NCI-H1694 treated with DMSO at 0.1 percent for 48 hours (cell line): ENCODE measurements around the gene STARD6.
A peak's percentile ranks its signal among the peaks of the same experiment; 100 is the strongest.
"Not testable (repeated sequence)": the region's sequence is repeated elsewhere in the genome, so short reads cannot be mapped to it uniquely, and the experiment has no call there.

Experiments
- DNase-seq: peaks from one replicate; lab custom pipeline; 2025; lab: John Stamatoyannopoulos, UW

STARD6 gene, protein sequence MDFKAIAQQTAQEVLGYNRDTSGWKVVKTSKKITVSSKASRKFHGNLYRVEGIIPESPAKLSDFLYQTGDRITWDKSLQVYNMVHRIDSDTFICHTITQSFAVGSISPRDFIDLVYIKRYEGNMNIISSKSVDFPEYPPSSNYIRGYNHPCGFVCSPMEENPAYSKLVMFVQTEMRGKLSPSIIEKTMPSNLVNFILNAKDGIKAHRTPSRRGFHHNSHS

DNA sequence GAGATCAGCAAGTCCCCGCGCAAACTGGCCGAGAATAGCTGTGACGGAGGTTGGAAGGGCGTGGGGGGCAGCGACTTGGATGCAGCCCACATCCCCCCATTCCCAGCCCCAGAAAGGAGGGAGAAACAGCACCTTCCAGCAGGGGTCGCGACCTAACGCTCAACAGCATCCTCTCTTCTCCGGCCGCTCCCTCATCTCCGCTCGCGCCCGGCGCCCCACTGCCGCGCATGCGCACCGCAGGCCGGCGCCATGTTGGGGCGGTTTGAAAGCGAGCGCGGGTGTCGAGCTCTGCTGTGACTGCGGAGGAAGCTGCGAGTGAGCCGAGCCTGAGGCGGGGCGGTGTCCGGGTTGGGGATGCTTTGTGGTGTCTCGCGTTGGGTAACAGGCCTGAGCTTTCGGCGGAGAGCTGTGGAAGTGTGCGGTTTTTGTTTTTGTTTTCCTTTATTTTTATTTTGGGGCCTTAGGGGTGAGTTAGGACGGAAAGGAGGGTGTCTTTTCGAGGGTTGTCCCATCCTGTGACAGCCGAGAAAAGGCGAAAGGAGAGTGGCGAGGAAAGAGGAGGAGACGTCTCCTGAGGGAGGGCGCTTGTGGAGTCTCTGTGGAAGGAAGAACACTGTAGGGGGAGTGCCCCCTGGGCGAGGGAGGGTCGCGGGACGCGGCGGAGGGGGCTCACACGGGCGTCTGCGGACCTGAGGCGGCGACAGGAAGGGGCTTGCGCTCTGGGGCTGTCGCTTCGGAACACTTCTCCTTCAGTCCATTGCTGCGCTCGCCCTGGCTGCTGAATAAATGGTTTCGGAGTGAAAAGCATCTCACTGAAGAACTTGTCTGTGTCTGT is at the start of gene STARD6, which contains the start of gene C18orf54:
TSS of gene STARD6 (minus strand) at position 199 of the 835 bp plus-strand sequence. CDS start 3,285 bp downstream, outside the sequence.
TSS of gene C18orf54 (plus strand) at position 247 of the 835 bp plus-strand sequence. CDS start 2,667 bp downstream, outside the sequence.
- peak; percentile 77 for DNase-seq

DNA sequence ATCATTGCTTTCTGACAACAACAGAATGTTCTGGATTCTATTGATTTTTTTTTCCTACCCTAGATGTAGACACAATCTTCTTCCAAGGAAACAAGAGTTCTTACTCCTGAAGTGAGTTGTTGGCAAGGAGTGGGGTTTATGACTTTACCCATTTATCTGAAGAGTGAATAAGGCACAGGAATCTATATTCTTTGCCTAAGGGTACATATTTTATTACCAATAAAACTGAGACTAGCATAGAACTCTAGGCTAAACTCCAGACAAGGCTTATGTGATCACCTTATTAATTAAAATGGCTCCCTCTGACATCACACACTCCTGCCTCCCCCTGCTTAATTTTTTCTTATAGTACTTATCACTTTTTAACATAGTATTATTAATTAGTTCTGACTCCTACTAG is 47.6 kb upstream of the STARD6 start:
- no peak for DNase-seq

DNA sequence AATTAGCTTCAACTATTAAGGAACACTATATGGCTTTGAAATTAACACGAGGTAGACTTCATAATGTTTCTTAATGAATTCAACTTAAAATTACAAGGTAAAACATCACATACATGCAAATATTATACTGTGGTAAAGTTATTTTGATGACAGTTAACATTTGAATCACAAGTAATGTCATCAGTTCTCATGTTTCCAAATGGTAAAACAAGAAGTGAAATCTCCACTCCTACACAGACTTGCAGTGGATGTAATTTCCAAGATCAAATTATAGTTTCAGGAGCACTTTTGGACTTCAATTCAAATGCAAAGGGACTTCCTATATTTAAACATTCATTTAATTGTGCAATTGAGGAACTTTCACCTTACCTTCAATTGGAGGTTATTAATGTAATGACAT is 39.1 kb upstream of the STARD6 start:
- DNase-seq, result no peak

DNA sequence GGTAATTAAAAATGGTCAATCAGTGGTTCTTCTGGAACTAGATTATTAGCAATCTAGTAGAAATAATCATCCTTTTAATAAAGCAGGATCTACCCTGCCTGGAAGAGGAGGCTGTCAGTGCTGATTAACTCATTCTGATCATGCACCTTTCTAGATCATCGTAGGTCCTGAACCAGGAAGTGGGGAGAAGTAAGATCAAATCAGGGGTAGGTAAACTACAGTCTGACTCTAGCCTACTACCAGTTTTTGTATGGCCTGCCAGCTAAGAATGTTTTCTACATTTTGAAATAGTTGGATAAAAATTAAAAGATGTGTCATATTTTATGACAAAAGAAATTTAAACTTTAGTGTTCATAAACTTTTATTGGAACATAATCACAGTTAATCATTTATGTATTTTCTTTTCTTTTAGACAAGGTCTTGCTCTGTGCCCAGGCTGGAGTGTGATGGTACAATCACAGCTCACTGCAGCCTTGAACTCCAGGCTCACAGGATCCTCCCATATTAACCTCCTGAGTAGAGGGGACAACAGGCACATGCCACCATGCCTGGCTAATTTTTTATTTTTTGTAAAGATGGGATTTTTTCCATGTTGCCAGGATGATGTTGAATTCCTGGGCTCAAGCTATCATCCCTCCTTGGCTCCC is 36.1 kb upstream of the STARD6 start:
- DNase-seq, result no peak

DNA sequence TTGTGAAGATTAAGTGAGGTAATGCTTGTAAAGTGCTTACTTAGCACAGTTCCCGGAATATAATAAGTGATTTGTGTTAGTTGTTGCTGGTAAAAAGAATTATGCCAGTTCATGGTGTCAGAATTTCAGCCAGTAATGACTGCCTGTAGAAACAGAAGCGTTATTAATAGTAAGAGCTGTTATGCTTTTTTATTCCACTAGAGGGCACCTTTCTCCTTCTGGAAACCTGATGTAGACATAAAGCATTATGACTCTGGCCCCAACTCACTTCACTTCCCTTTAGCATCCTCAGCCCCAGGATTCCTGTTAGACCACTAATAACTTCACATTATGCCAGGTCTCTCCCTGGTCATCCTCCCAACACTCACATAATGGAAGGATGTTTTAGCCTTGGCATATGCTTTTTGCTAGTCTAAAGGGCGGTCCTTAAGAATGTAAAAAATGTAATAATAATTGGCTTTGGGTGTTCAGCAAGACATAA is 34.9 kb upstream of the STARD6 start:
- DNase-seq, result peak; percentile 58

DNA sequence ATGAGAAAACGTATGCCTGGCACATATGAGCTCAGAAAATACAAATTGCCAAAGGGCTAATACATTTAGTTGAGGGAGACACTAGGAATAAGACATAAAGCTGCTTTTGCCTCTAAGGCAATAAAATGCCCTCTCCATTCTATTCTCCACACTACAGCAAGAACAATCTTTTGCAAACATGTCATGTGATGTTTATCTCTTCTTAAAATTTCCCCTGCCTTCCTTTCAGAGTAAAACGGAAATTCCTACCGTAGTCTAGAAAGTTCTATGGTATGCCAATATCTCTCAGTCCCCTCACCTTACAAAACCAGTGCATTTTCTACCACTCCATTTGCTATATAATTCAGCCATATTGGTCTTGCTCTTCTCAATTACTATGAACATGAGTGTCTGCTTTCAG is 33.2 kb upstream of the STARD6 start:
- DNase-seq, result no peak

DNA sequence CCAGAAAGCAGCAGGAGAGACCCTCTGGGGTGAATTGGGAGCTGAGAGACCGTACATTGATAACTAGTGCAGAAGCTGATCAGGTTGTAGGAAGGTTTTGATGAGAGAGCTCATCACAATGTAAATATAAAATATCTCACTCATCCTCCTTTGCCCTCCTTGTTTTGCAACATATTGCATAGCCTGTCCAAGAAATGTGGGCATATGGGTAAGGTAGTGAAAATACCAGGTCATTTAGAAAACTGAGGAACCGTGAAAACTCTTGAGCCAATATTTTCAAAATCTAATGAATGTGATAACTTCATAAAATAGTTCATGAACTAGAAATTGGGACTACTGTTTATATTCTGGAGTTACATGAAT is 31.5 kb upstream of the STARD6 start:
- DNase-seq, result no peak

DNA sequence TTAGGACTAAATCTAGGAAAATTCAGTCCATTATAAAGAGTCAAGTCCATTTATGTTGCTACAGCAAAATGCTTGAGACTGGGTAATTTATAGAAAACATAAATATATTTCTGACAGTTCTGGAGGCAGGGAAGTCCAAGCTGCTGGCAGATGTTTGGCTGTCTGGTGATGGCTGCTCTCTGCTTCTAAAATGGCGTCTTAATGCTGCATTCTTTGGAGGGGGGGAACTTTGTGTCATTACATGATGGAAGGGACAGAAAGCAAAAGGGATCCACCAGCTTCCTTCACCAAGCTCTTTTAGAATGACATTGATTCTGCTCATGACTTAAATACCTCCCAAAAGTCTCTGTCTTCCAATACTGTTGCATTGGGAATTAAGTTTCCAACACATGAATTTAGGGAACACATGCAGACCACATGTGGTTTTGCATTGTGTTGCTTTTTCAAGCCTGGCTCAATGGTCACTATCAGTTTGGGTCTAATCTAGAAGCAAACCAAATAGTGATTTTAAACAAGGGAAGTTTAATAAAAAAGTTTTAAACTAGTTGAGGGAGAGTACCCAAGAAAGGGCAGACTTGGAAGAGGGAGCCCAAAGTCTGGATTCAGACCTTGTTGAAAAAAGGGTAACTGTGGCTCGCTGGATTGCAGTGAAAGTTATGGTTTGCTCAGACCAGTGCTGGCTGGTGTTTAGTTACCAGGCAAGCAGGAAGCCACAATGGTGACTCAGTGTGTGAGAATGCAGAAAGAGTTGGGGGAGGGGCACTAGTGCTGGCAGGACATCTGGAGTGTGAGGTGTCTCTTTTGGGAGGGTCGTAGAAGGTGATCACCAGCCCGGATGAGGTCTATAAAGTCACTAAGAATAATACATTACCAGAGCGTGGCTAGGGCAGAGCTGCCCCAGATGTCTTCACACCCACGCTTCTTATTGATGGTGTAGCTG is 30.8 kb upstream of the STARD6 start:
- no peak for DNase-seq

DNA sequence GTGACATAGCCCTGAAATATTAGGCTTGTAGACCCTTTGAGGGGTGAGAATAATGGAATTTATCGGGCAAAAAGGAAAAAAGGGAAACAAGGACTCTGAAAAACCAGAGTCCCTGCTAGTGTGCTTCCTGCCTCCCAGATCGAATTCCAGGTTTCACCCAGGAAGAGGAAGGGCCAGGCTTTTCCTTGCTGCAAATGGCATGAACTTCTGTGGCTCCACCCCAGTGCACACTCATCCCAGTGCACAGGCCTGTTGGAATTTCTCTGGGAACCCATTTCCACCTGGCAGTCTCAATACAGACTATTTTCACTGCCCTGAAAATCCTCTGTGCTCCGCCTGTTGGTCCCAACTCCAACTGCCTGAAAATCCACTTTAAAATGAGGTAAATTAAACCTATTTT is 30.0 kb upstream of the STARD6 start:
- no peak for DNase-seq

DNA sequence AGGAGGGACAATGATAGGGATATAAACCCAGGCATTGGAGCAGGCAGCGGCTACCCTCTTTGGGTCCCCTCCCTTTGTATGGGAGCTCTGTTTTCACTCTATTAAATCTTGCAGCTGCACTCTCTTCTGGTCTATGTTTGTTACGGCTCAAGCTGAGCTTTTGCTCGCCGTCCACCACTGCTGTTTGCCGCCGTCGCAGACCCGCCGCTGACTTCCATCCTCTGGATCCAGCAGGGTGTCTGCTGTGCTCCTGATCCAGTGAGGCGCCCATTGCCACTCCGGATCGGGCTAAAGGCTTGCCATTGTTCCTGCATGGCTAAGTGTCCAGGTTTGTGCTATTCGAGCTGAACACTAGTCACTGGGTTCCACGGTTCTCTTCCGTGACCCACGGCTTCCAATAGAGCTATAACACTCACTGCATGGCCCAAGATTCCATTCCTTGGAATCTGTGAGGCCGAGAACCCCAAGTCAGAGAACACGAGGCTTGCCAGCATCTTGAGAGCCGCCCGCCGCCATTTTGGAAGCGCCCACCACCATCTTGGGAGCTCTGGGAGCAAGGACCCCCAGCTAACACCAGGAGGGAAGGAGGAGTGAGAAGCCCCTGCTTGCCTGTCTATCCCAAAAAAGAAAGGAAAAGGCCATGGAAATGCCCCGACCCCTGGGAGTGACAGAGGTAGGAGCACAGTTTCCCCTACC is 29.3 kb upstream of the STARD6 start:
- DNase-seq, result not testable (repeated sequence)

DNA sequence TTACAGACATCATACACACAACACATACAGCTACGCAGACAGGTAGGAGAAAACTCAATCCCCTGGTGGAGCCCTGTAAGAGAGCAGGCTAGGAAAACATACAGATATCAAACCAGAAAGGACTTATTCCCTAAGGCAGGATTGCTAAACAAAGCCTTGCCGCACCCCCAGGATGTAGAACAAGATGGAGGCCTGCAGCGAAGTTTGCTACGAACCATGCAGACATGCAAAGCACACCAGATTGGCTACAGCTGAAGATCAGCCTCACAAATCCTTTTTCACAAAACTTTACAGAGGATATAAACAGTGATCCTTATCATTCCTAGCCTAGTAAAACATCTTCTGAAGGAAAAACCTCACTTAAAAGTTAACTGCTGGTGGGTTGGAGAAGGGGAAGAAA is 28.4 kb upstream of the STARD6 start:
- DNase-seq, result no peak

DNA sequence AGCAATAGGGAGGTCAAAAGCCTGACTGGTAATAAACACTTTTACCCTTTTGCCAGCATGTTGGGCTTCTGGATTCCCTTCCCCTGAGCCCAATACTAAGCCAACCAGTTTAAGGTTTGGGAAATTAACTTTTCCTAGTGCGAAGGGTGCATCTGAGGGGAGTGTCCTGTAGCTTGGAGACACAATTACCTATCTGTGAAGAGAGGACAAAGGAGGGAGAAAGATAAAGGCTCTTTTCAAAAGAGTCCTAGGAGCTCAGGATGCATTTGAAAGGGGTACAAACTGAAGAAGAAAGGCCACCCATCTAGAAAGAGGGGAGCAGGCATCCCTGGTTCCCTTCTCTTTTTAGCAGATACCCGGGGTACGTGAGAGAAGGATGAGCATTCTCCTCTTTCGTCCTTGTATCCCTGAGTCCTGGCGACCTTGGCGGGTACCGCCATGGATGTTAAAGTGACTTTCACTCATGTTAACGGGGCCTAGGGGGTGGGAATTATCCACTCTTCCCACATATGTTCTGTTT is 25.1 kb upstream of the STARD6 start:
- no peak for DNase-seq

DNA sequence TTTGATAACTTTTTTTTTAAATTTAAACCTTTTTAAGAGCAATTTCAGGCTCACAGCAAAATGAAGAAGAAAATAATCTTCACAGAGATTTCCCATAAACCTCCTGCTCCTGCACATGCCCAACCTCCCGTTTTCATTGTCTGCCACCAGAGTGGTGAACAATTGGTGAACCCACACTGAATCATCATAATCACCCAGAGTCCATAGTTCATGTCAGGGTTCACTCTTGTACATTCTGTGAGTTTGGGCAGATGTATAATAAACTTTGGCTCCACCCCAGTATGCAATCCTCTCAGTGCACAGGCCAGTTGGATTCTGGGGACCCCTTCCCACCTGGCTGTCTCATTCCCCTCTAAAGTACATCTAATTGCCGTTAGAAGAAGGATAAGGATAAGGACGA is 24.4 kb upstream of the STARD6 start:
- no peak for DNase-seq

DNA sequence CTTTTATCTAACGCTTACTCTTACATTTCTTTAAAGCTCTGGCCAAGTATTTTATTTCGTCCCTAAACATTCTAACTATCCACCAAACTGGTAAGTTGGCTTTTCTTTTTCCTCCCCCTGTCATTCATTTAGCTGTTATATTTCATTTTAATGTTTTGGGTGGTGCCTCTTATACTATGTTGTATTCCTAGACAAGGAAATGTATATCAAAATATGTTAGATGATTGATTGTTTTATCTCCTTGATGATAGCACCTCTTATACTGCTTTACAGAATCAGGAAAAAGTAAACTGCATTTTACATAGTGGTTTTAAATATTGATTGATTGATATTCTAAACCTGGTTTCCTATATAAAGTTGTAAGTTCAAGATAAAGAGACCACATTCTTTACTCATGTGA is 24.0 kb upstream of the STARD6 start:
- DNase-seq, result no peak

DNA sequence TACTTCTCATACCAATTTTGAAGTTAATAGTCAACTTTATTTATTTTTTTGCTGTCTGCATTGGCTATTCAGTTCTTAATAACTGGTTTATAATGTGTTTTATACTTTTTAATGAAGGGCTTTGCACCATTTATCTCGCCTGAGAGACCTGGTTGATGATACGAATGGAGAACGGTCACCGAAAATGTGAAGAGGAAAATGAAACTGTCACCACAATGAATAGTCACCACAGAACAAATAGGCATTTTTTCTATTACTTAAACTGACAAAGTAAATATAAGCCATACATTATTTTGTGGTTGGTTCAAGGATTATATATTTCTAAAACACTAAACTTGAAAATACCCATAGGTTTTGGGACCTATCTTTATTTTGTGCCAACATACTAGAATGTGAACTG is 20.4 kb upstream of the STARD6 start:
- DNase-seq, result no peak

DNA sequence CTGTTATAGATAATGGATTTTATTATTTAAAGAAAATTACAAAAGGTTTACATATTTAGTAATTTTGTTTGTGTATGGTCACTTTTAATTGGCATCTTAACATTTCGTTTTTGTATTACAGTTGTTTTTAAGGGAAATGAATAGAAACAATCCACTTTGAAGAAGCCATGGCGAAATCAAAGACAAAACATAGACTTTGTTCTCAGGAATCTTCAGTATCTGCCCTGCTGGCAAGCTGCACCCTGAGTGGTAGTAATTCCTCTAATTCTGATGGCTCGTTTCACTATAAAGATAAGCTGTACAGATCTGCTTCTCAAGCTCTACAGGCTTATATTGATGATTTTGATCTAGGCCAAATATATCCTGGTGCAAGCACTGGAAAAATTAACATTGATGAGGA is 2.7 kb upstream of the STARD6 start:
- no peak for DNase-seq

DNA sequence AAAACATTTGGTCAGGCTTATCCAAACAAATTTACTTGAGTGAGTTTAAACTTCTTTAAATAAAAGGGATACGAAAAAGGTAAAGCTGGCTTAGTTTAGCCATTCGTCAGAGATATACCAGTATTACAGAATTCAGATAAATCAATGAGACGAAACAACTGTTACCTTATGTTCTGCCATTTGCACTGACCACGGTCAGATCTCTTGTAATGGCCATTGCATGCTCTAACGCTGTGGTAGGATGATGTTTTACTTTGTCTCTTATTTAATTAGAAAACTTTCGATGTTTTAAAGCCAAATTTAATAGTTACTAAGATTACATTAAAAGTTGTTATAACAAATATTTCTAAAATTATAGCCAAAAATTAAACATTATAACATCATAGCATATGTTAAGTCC is 1.6 kb upstream of the STARD6 start:
- DNase-seq, result no peak

DNA sequence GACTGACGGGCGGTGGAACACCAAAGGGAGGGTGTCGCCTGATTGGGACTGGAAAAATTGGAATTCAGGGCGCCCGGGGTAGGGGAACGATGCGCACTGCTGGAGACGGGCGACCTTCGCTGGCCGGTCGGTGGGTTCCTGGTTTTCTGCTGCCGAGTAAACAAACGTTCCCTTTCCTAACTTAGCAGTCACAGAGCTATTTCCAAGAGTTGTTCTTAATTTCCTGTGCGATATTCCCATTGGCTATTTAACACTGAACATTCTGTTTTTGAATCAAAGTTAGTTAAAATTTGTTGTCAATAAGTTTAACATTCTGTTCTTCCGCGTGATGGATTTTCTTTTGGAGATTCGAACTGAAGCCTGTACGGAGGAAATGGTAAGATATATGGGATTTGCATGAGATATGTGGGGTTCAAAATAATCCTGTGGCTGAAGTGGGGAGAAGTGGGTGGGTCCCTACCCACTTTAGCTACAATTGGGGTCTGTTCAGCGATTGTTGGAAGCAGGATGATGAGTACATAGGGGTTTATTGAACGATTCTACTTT is 910 bp upstream of the STARD6 start:
- no peak for DNase-seq

DNA sequence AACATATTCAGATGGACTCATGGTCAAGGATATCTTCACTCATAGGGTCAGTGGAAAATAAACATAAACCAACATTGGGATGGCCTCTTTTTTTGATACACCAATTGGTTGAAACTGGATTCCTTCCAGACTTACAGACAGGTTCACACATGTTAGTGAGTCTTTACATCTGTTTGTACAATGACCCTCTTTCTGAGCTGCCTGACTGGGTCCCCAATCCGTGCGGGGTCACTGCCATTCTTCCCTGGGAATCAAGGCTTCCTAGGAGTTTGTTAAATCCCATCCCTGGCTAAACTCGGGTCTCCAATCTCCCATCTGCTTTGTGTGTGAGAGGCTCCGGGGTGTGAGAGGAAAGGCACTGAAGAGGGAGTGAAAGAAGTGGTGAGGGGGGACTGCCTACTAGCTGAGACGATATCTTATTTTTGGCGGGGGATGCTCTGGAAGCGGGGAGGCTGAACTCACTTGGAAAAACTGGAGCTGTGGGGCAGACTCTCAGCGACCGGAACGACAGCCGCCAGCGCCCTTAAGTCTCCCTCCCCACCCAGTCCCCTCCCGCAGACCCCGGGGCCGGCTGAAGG is 487 bp downstream of the STARD6 start:
- peak; percentile 66 for DNase-seq

DNA sequence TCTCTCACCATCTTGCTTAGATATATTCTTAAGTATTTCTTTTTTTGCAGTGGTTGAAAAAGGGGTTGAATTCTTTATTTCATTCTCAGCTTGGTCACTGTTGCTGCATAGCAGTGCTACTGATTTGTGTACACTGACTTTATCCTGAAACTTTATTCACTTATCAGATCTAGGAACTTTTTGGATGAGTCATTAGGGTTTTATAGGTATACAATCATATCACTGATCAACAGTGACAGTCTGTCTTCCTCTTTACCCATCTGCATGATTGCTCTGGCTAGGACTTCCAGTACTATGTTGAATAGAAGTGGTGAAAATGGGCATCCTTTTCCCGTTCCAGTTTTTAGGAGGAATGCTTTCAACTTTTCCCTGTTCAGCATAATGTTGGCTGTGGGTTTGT is 6.5 kb downstream of the STARD6 start:
- no peak for DNase-seq
